Stimulated activated CD4-positive, alpha-beta T cell treated with anti-CD3 and anti-CD28 coated beads, Interleukin-12 subunit alpha, Interleukin-12 subunit beta, amount 100 ng/mL, for 48 hours (primary cell): Measurements from ENCODE around the gene PRDM12.

ENCODE experiments used
- DNase-seq, 3 donors: peaks; one replicate each; pipeline ENCODE4 v3.0.0-alpha.2; 2020; ENCODE audit warnings: low read depth in 2 of 3, low spot score in 1 of 3

PRDM12 gene

GRCh38 chr9:130635721-130636647 is 28.4 kb upstream of the PRDM12 start:
- DNase-seq, result no peak

- DNase-seq, result no peak
Observed at GRCh38 chr9:130636648-130637020, 27.8 kb upstream of the PRDM12 start.

GRCh38 chr9:130638284-130639123 is 25.9 kb upstream of the PRDM12 start:
- DNase-seq, result no peak

- DNase-seq, result no peak
Observed at GRCh38 chr9:130639124-130639765, 25.1 kb upstream of the PRDM12 start.

GRCh38 chr9:130639866-130640555 is 24.4 kb upstream of the PRDM12 start:
- no peak for DNase-seq

- DNase-seq, result no peak
Observed at GRCh38 chr9:130640681-130641080, 23.7 kb upstream of the PRDM12 start.

GRCh38 chr9:130642926-130643325 is 21.5 kb upstream of the PRDM12 start:
- no peak for DNase-seq

- no peak for DNase-seq
Observed at GRCh38 chr9:130651221-130651620, 13.2 kb upstream of the PRDM12 start.

GRCh38 chr9:130651752-130652151 is 12.6 kb upstream of the PRDM12 start:
- no peak for DNase-seq

GRCh38 chr9:130654879-130655278 is 9.5 kb upstream of the PRDM12 start:
- no peak for DNase-seq

- DNase-seq, result no peak
Observed at GRCh38 chr9:130658893-130659698, 5.3 kb upstream of the PRDM12 start.

GRCh38 chr9:130659699-130660248 is 4.6 kb upstream of the PRDM12 start:
- no peak for DNase-seq

- DNase-seq, result no peak
Observed at GRCh38 chr9:130660326-130660682, 4.1 kb upstream of the PRDM12 start.

GRCh38 chr9:130660683-130661450 is 3.5 kb upstream of the PRDM12 start:
- no peak for DNase-seq

GRCh38 chr9:130661451-130662098 is 2.8 kb upstream of the PRDM12 start:
- DNase-seq, result no peak

GRCh38 chr9:130662099-130662969 is 2.1 kb upstream of the PRDM12 start:
- no peak for DNase-seq

- DNase-seq, result no peak
Observed at GRCh38 chr9:130662970-130663257, 1.5 kb upstream of the PRDM12 start.
